ENCODE measurements around the gene PHF2. TPM values are rescaled to one million over a fixed set of nuclear protein-coding genes. Genes with fewer than 3 reads are reported as not detected.

The PHF2 gene
- total and polyA plus RNA-seq, 9 of the 15 experiments (the other 6 are each of a cell fraction or from before 2014, with no cell fraction given), result 0.37 to 14.4 (median 8.1) TPM

GRCh38 chr9:93546356-93546755, 30.0 kb upstream of the PHF2 start:
- Histone ChIP-seq H2AFZ (ENCODE audit: low read depth, low read length) (no peak overlapping the region), H3K4me2 (ENCODE audit: insufficient read depth, low read length) (no peak overlapping the region), H3K9ac (ENCODE audit: insufficient read depth in 1 of 2, low read depth in 2 of 2, low read length in 2 of 2) (no peak overlapping the region), H3K27me3 (ENCODE audit: control insufficient read depth in 2 of 2, insufficient read depth in 2 of 2, low read length in 2 of 2) (no peaks in the 10 kb centered on the region), H3K9me1 (ENCODE audit: control insufficient read depth, insufficient read depth, low read length) (no peaks in the 10 kb centered on the region), H3K27ac (ENCODE audit: extremely low read depth, low read depth, low read length) (no peak overlapping the region), H4K20me1 (replicated peaks; ENCODE audit: control insufficient read depth, insufficient read depth, low read length) (0 out of 2 replicates have a peak, but pooled peaks cover 2% of the 10 kb centered on the region), H3K36me3 (ENCODE audit: control insufficient read depth, insufficient read depth, low read length) (peaks cover 86% of the 10 kb centered on the region), H3K9me3 (replicated peaks; ENCODE audit: control insufficient read depth, insufficient read depth, low read depth, low read length) (no peaks in the 10 kb centered on the region), H3K4me3 (no peak overlapping the region), H3K4me1 (replicated peaks in 1 of 2; ENCODE audit: control insufficient read depth in 2 of 2, insufficient read depth in 2 of 2, low read length in 2 of 2) (no peaks in the 10 kb centered on the region), H3K79me2 (ENCODE audit: control insufficient read depth, insufficient read depth, low read length) (no peaks in the 10 kb centered on the region)
- no peak for DNase-seq (ENCODE audit: extremely low read depth in 1 of 4, low spot score in 3 of 4)
- BruUV-seq (replicated peaks), result no TSS peak
- intact Hi-C loops (cut with micrococcal nuclease) (no loop called here), in situ Hi-C loops (cut with MboI) (no loop called here)
- no peak for TF ChIP-seq REST (IDR thresholded peaks at IDR 0.05; ENCODE audit: borderline replicate concordance)
- TF ChIP-seq REST (CRISPR knock-in tag; IDR thresholded peaks at IDR 0.05; ENCODE audit: low read depth), result no peak
- TF ChIP-seq ZNF239 (CRISPR knock-in tag; IDR thresholded peaks at IDR 0.05), result no peak
- TF ChIP-seq HOMEZ (CRISPR knock-in tag; IDR thresholded peaks at IDR 0.05), result no peak
- TF ChIP-seq ZKSCAN1 (IDR thresholded peaks at IDR 0.05; ENCODE audit: low read depth, low read length), result no peak
- TF ChIP-seq ZNF780A (CRISPR knock-in tag; IDR thresholded peaks at IDR 0.05), result no peak
- WGBS (ENCODE audit: insufficient coverage, low coverage, missing lambda C conversion rate), result 98% methylated on average over 11 of the region's 11 CpGs
- no peak for ATAC-seq
- no peak for FAIRE-seq
- ChIA-PET POLR2A (no interaction called here), CTCF (ENCODE audit: low intra/inter-chr PET ratio) (no interaction called here)
